GM21528 (cell line): Measurements from ENCODE around the gene MED16.
"Not testable (repeated sequence)": the region's sequence is repeated elsewhere in the genome, so short reads cannot be mapped to it uniquely, and the experiment has no call there.

ENCODE experiments used
- ATAC-seq: cut with Tn5 transposase; IDR thresholded peaks from one replicate; pipeline ENCODE4 v1.9.1; 2021; ENCODE audit warnings: mild to moderate bottlenecking, moderate library complexity; ENCODE audit not compliant: unreplicated experiment, low FRiP score

MED16 gene

DNA sequence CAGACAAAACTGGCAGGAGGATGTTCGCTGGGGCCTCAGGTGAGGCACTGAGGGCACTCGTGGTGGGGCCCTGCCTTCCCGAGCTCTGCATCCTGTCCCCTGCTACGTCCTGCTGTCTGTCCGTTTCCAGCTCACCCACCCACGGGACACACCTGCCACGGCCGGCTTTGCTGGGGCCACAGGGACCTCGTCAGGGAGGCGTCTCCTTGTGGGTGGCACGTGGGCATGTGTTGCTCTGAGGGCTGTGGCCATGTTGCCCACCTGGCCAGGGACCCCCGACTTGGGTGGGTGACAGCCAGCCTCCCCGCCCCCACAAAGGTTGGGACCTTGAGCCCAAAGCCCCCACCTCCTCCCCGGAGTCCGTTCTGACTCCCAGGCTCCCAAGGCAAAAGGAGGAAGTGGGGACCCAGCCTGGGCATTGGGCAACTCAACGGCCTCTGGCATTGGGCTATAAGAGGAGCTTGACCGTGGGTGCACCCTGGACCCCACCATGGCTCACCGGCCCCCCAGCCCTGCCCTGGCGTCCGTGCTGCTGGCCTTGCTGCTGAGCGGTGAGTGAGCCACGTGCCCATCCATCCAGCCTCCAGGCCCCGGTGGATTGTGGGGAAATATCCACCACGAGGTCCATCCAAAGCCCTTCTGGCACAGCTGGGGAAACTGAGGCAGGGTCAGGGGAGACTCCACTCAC lies 52.3 kb downstream of the MED16 start, which contains the start of gene PRTN3:
Gene PRTN3 (plus strand): TSS at position 481 of the 688 bp plus-strand sequence. CDS start 10 bp downstream, at position 491.
- ATAC-seq: no peak

DNA sequence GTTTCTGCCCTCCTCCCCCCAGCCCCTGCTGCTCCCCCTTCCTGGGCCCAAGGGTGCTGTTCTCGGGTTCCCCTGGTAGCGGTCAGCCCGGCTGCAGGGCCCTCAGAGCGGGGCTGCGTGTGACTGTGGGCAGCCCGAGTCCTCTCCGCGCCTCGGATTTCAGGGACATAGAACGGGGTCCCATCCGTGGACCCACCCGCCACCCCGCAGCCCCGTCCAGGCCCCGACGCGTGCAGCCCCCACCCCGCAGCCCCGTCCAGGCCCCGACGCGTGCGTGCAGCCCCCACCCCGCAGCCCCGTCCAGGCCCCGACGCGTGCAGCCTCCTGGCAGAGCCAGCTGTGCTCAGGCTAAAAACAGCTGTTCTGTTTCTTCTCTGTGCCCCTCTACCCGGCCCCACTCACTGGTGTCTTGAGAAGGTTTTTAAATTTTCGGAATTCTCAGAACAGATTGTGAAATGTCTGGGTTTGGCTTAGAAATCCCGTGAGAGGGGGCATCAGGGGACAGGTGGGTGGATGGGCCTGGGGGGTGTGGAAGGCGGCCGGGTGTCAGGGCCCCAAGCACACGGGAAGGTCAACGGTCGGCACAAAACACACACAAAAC lies 57.7 kb downstream of the MED16 start:
- ATAC-seq: no peak

DNA sequence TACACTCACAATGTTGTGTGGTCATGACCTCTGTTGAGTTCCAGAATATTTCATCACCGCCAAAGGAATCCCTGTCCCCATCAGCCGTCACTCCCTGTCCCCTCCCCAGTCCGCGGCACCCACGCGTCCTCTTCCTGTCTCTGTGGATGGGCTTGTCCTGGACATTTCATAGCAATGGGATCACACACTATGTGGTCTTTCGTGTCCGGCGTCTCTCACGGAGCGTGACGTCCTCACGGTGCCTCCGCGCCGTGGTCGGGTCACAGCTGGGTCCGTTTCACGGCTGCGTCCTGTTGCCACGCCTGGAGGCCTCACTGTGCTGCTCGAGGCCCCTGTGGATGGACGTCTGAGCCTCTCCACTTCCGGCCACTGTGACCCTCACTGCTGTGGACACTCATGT lies 58.8 kb downstream of the MED16 start:
- ATAC-seq: no peak

DNA sequence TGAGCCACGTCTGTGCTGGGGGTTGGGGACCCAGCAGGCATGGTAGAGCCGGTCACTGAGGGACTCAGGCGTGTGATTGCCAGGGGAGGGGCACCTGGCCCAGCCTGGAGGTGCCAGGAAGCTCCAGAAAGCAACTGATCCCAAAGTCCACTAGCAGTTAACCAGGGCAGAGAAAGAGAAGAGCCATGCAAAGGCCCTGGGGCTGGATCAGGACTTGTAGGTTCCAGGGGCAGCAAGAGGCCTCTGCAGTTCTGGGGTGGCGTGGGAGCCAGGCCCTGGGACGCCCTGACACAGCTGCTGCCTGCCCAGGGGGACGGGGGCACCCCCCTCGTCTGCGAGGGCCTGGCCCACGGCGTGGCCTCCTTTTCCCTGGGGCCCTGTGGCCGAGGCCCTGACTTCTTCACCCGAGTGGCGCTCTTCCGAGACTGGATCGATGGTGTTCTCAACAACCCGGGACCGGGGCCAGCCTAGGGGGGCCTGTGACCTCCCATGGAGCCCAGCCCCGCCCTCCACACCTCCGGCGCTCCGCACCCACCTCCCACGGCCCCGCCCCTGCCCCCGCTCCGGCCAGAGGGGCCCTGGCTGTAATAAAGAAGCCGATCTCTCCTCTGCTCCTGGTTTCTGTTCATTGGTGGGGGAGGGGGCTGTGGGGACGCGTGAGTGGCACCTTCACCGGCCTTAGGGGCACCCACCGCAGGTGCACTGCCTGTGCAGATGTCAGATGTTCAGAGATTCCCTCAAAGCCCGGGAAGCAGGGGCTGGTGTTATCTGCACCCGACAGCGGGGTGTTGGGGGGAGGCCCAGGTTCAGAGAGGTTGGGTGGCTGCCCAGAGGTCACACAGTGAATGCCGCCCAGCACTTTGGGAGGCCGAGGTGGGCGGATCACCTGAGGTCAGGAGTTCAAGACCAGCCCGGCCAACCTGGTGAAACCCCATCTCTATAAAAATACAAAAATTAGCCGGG lies 61.3 kb downstream of the MED16 start:
- ATAC-seq: no peak

DNA sequence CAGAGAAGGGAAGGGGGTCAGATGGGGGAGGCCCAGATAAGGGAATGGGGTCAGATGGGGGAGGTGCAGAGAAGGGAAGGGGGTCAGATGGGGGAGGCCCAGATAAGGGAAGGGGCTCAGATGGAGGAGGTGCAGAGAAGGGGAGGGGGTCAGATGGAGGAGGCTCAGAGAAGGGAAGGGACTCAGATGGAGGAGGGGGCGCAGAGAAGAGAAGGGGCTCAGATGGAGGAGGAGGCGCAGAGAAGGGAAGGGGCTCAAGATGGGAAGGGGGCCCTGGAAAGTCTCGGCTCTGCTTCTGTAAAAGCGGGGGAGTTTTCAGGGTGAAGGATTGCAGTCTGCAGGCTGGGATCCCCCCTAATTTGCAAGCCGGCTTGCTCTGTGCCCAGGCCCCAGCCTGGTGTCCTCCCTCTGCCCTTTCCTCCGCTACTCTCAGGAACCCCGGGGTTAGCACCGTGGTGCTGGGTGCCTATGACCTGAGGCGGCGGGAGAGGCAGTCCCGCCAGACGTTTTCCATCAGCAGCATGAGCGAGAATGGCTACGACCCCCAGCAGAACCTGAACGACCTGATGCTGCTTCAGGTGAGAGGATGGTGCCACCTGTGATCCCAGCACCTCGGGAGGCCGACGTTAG lies 63.7 kb downstream of the MED16 start:
- ATAC-seq: no peak

DNA sequence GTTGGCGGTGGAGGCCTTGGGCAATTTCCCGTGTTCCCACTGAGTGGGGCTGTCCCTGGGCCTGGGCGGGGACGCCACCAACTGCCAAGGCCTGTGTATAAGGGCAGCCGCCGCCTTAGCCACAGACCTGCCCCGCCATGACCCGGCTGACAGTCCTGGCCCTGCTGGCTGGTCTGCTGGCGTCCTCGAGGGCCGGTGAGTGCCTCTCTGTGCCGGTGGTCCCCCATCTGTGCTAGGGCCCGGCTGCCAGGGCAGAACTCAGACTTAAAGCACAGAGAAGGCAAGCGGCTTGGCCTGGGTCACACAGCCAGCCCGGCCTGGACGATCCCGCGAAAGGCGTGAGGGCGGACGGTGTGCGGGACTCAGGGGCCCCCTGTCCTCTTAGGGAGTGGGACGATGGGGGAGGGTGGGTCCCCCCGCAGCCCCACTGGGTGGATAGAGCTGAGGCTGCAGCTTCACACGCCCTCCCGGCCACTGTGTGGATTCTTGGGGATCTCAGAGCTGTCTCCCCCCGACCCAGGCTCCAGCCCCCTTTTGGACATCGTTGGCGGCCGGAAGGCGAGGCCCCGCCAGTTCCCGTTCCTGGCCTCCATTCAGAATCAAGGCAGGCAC lies 65.2 kb downstream of the MED16 start, which contains the start of gene AZU1:
Gene AZU1 (plus strand): TSS at position 128 of the 612 bp plus-strand sequence. CDS start 10 bp downstream, at position 138.
- no peak for ATAC-seq

DNA sequence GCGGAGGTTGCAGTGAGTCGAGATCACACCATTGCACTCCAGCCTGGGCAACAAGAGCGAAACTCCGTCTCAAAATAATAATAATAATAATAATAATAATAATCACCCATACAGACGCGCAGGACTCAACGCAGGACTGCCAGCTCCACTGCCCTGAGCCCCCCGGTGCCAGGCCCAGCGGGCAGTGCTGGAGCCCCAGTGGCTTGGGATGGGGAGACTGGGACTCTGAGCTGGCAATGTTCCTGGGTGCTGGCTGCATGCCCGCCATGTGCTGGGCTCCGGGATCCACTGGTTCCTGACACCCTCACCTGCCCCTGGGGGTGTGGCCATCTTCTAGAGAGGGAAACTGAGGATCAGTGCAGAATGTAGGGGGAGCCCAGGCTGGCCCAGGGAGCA lies 65.7 kb downstream of the MED16 start:
- ATAC-seq: no peak

DNA sequence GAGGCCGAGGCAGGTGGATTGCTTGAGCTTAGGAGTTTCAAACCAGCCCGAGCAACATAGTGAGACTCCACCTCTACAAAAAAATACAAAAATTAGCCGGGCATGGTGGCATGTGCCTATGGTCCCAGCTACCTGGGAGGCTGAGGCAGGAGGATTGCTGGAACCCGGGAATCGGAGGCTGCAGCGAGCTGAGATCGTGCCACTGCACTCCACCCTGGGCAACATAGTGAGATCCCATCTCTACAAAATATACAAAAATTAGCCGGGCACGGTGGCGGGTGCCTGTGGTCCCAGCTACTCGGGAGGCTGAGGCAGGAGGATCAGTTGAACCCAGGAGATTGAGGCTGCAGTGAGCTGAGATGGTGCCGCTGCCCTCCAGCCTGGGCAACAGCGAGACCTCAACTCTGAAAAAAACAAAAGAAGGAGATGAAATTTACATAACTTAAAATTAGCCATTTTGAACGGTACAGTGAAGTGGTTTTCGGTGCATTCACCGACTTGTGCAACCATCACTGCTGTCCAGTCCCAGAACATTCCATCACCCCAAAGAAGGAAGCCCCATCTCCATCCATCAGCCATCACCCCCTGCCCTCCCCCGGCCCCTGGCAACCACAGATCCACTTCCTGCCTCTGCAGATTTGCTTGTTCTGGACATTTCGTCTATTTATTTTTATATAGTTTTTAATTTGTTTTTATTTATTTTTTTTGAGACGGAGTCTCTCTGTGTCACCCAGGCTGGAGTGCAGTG lies 66.9 kb downstream of the MED16 start:
- no peak for ATAC-seq

DNA sequence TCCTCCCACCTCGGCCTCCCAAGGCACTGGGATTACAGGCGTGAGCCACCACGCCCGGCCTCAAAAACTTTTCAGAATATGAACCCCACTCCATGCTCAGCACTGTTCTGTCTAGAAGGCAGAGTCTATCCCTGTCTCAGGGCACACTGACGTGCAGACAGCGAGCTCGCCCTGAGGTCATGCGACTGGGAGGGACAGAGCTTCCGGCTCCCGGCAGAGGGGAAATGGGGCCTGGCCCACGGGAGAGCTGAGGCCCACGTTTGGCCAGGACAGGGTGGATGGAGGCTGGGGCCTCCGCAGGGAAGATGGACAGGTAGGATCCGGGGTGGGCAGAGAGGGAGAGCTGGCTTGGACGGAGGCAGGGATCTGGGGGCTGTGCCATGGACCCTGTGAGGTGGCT lies 68.1 kb downstream of the MED16 start:
- no peak for ATAC-seq

DNA sequence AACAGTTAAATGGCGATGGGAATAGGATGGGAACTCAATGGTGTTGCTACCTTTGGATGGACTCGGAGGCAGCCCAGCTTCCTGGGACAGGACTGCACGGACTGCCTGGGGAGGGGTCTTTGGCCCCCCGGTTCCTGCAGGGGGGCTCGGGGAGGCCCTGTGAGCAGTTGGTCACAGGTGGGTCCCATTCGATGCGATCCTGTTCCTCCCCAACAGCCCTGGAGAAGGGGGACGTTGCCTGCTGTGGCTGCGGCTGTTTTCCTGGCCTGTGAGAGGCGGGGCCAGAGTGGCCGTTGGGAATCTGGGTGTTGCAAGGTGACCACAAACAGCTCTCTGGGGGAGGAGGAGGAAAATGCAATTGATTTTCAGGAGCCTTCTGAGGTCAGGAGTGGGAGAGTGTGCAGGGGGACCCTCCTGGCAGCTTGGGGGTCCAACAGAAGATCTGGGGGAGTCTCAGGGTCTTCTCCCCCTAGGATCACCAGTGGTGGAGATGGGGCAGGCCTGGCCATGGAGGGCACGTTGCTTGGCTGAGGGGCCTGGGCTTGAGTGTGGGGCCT lies 69.3 kb downstream of the MED16 start:
- ATAC-seq: no peak

DNA sequence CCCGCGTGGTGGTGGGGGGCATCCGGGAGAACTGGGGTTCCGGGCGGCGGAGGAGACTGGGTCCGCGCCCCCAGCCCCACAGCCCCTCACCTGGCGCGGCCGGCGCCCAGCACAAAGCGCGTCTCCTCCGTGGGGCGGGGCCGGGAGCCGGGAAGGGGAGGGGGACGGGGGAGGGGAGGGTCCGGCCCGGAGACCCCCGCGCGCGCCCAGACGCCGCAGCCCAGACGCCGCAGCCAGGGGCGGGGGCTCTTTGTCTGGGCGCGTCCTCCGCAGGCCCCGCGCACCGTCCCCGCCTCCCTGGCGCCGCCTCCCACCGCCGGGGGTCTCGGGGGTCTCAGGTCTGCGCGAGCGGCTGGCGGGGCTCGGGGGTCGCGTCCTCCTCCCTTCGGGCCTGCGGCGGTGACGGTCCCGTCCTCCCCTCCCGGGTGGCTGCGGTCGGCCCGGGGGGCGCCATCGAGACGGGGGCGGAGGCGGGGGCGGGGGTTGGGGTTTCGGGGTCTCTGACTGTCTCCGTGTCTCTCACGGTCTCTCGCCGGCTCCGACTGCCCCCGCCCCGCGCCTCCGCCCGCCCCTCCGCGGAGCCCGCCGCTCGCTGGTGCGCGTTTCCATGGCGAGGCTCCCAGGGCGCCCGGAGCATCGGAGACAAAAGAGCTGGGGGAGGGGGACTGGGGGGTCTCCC lies 71.0 kb downstream of the MED16 start, which contains the start of gene PLPPR3:
Gene PLPPR3 (minus strand): TSS at position 131 of the 679 bp plus-strand sequence. CDS start 396 bp downstream, outside the sequence.
- ATAC-seq: no peak

DNA sequence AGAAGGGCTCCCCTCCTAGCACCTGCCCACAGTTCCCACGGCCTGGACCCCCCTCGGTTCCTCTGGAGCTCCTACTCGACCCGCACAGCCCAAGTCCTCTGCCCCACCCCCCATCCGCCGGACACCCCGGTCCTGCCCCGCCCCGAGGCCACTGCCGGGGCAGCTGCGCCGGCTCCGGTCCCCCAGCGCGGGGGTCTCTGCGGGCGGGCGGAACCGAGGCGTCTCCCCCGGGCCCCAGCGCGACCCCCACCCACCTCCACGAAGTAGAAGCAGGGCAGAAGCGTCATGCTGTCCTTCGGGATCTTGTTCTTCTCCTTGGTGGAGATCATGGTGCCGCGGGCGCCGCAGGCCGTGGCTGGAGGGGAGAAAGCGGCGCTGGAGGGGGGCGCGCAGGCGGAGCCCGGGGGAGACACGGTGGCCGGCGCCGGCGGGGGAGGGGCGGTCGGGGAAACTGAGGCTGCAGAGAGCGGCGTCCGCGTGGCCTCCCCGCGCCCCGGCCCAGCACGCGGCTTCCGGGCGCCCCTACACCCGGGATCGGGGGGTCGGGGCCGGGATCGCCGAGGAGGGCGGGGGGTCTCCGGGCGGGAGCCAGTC lies 71.7 kb downstream of the MED16 start:
- ATAC-seq: no peak

DNA sequence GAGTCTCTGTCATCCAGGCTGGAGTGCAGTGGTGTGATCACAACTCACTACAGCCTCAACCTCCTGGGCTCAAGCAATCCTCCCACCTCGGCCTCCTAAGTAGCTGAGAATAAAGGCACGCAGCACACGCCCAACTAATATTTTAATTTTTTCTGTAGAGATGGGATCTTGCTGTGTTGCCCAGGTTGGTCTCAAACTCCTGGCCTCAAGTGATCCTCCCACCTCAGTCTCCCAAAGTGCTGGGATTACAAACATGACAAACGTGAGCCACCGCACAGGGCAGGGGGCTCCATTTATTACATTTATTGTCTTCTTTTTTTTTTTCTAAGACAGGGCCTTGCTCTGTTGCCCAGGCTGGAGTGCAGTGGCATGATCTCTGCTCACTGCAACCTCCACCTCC lies 72.8 kb downstream of the MED16 start:
- ATAC-seq: not testable (repeated sequence)
